Lung (tissue), 12 donors: ENCODE data around the gene HMGXB3. TPM values are rescaled to one million over a fixed set of nuclear protein-coding genes. Genes with fewer than 3 reads are reported as not detected.

Source experiments
- ATAC-seq: fragments of 200-7000 bp; cut with Tn5 transposase; one replicate; pipeline ENCODE4 v1.9.1; 2020; ENCODE audit warnings: moderate number of reproducible peaks; ENCODE audit not compliant: insufficient read depth, low FRiP score
- DNase-seq, 3 donors: peaks; one replicate each; pipeline ENCODE4 v3.0.0-alpha.2; 2013 to 2017
- H3K27ac ChIP-seq, 2 donors: one replicate each; pipeline ENCODE4 v1.5.1; 2013; ENCODE audit warnings: mild to moderate bottlenecking in 2 of 2, moderate library complexity in 2 of 2, control low read depth in 1 of 2, inconsistent platforms in 1 of 2, low read depth in 1 of 2, low read length in 1 of 2
- H3K27me3 ChIP-seq, 3 donors: one replicate each; pipeline ENCODE4 v1.5.1; 2013; ENCODE audit warnings: low read length in 2 of 3; ENCODE audit not compliant: control insufficient read depth in 3 of 3, insufficient read depth in 3 of 3
- H3K36me3 ChIP-seq, 4 donors: one replicate each; pipeline ENCODE4 v1.5.1; 2013; ENCODE audit warnings: low read length in 4 of 4, mild to moderate bottlenecking in 1 of 4, moderate library complexity in 1 of 4; ENCODE audit not compliant: control insufficient read depth in 4 of 4, insufficient read depth in 4 of 4
- H3K4me1 ChIP-seq, 5 donors: one replicate each; pipeline ENCODE4 v1.5.1; 2013; ENCODE audit warnings: low read length in 5 of 5, mild to moderate bottlenecking in 2 of 5, moderate library complexity in 1 of 5; ENCODE audit not compliant: control insufficient read depth in 5 of 5, insufficient read depth in 5 of 5
- H3K4me3 ChIP-seq: one replicate; pipeline ENCODE4 v1.5.1; 2013; ENCODE audit warnings: mild to moderate bottlenecking, control low read depth, moderate library complexity
- H3K9ac ChIP-seq, 2 donors: one replicate each; pipeline ENCODE4 v1.5.1; 2013; ENCODE audit warnings: low read length in 2 of 2, control low read depth in 1 of 2; ENCODE audit not compliant: insufficient read depth in 1 of 2
- H3K9me3 ChIP-seq, 4 donors: one replicate each; pipeline ENCODE4 v1.5.1; 2013; ENCODE audit warnings: low read length in 3 of 4, mild to moderate bottlenecking in 1 of 4, moderate library complexity in 1 of 4; ENCODE audit not compliant: control insufficient read depth in 4 of 4, insufficient read depth in 3 of 4
- WGBS, 2 donors: extraction: QIAGEN DNeasy Blood & Tissue Kit; methylation state at CpG; one replicate each; pipeline ENCODE4 v1.1.7; 2013; 5-methylcytosine and 5-hydroxymethylcytosine counted together
- polyA plus RNA-seq, 2 donors: library from polyadenylated mRNA; stranded (reverse); fragments of 200-250 nt; gene quantifications; one replicate each; pipeline ENCODE4 v1.2.1, GENCODE V29; 2013
- total RNA-seq, 2 donors: library from RNA; depleted of rRNA in 1 of 2; stranded (reverse); fragments of >200 nt in 1 of 2; gene quantifications; one replicate each; pipeline ENCODE4 v1.2.1, GENCODE V29; 2014 to 2021
- TF ChIP-seq, protein P1 (sequence below): IDR thresholded peaks from 2 replicates; pipeline ENCODE4 v1.5.1; 2012; ENCODE audit warnings: mild to moderate bottlenecking; ENCODE audit errors: control extremely low read depth, extremely low read depth
- donor health status: control.
- donor health status: control.
- donor health status: Bipolar disorder and iron deficiency.
- donor health status: healthy.
- donor health status: DM: yes; HTN: yes; CAD: no.

The HMGXB3 gene
- total and polyA plus RNA-seq, 4 donors: 22.3 to 42.3 (median 30.8) TPM

DNA sequence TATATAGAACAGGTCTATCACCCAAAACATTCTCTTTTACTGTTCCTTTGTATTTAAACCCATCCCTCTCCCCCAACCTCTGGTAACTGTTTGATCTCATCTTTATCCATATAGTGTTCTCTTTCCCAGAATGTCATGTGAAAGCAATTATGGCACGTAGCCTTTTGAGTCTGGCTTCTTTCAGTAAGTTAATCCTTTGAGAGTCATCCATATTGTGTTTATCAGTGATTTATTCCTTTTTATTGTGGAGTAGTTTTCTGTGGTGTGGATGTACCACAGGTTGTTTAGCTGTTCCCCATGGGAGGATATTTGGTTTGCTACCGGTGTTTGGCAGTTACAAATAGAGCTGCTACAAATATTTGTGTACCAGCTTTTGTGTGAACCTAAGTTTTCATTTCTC lies 38.0 kb downstream of the HMGXB3 start:
- DNase-seq (no peak), ATAC-seq (no peak)
- Histone ChIP-seq H3K27me3 (no peaks in the 10 kb centered on the region), H3K36me3 (peaks cover 43 to 55% (median 46%) of the 10 kb centered on the region in 4 donors), H3K9ac (no peak overlapping the region), H3K4me1 (peaks cover 0 to under 1% (median 0%) of the 10 kb centered on the region in 5 donors), H3K27ac (no peak overlapping the region), H3K4me3 (no peak overlapping the region), H3K9me3 (no peaks in the 10 kb centered on the region)
- TF ChIP-seq, protein P1, sequence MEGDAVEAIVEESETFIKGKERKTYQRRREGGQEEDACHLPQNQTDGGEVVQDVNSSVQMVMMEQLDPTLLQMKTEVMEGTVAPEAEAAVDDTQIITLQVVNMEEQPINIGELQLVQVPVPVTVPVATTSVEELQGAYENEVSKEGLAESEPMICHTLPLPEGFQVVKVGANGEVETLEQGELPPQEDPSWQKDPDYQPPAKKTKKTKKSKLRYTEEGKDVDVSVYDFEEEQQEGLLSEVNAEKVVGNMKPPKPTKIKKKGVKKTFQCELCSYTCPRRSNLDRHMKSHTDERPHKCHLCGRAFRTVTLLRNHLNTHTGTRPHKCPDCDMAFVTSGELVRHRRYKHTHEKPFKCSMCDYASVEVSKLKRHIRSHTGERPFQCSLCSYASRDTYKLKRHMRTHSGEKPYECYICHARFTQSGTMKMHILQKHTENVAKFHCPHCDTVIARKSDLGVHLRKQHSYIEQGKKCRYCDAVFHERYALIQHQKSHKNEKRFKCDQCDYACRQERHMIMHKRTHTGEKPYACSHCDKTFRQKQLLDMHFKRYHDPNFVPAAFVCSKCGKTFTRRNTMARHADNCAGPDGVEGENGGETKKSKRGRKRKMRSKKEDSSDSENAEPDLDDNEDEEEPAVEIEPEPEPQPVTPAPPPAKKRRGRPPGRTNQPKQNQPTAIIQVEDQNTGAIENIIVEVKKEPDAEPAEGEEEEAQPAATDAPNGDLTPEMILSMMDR: no peak
- WGBS, 2 donors: 92 to 93% methylated on average over 2 of the region's 2 CpGs

DNA sequence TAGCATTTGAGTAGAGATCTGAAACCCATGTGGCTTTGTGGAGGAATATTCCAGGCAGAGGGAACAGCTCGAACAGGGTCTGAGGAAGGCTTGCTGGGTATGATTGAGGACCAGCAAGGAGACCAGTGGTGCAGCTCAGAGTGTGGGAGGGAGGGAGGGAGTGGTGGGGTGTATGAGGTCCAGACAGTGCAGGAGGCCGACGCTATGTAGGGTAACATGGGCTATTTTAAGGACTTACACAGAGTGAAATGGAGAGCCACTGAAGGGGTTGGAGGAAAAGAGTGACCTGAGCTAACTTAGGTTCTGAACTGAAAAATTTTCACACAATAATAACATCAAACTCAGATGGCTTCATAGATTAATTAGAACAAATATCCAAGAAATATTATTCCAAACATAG lies 41.9 kb downstream of the HMGXB3 start:
- TF ChIP-seq, protein P1: no peak
- peaks cover 4 to 15% (median 8%) of the 10 kb centered on the region in 5 donors for H3K4me1 ChIP-seq
- no peak overlapping the region for H3K4me3 ChIP-seq
- H3K36me3 ChIP-seq: peaks cover 31 to 42% (median 36%) of the 10 kb centered on the region in 4 donors
- ATAC-seq: no peak
- WGBS, 2 donors: 93 to 97% methylated on average over 3 of the region's 3 CpGs
- no peaks in the 10 kb centered on the region for H3K27me3 ChIP-seq
- no peak overlapping the region for H3K9ac ChIP-seq
- peaks cover 0 to 2% (median 0%) of the 10 kb centered on the region in 4 donors for H3K9me3 ChIP-seq
- DNase-seq: no peak
- H3K27ac ChIP-seq: no peak overlapping the region

DNA sequence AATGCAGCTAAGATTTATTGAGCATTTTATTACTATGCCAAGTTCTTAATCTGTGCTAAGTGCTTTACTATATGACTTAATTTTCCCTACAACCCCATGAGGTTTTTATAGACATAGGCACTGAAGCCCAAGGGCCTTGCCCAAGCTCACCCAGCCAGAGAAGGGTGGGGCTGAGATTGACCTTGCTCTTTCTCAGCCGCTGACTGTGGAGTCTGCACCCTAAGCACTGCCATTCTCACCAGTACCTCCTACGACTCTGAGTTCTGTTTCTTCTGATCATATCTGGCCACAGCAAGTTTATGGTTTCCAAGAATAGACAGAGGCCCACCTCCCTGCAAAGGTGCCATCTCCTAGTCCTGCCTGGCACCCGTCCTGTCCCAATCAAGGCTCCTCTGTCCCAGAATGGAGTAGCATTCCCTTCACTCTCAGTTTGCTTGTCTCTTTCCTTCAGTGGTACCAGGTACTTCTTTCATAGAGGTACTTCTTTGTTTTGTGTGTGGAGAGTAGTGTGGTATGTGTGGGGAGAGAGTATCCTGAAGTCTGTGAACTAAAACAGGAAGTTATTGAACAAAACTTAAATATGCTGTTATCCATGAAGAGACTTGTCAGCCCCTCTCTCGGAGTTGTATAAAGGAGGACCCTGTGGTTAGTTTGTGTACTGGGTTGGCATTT lies 43.3 kb downstream of the HMGXB3 start:
- Histone ChIP-seq H3K4me1 (peaks cover 4 to 15% (median 8%) of the 10 kb centered on the region in 5 donors), H3K27me3 (no peaks in the 10 kb centered on the region), H3K9ac (no peak overlapping the region), H3K9me3 (peaks cover 0 to 3% (median 0%) of the 10 kb centered on the region in 4 donors), H3K4me3 (no peak overlapping the region), H3K36me3 (peaks cover 28 to 51% (median 38%) of the 10 kb centered on the region in 4 donors), H3K27ac (peak overlapping the region; percentile 34 to 57)
- ATAC-seq: peak; percentile 39
- DNase-seq: no peak
- TF ChIP-seq, protein P1: no peak
- WGBS, 2 donors: 33 to 51% methylated on average over 4 of the region's 4 CpGs

DNA sequence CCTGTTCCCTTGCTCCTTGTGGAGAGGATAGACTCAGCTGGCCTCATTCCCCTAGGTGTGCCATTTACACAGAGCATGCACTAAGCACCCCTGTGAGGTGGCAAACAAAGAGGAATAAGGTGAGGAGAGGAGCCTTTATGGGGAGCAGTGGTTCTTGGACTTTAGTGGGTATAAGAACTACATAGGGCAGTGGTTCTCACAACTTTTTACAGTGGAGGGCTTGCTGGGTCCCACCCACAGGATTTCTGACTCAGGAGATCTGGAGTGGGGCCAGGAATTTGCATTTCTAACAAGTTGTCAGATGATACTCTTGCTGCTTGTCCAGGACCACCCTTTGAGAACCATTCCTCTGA lies 43.8 kb downstream of the HMGXB3 start:
- Histone ChIP-seq H3K36me3 (peaks cover 28 to 54% (median 39%) of the 10 kb centered on the region in 4 donors), H3K9ac (no peak overlapping the region), H3K4me1 (peaks cover 4 to 15% (median 8%) of the 10 kb centered on the region in 5 donors), H3K27me3 (no peaks in the 10 kb centered on the region), H3K4me3 (no peak overlapping the region), H3K9me3 (peaks cover 0 to 3% (median 0%) of the 10 kb centered on the region in 4 donors), H3K27ac (peak overlapping the region; percentile 34 to 57)
- TF ChIP-seq, protein P1: no peak
- DNase-seq (peak in 2 of 3 donors; percentile 33 to 47), ATAC-seq (no peak)
